GM12878 (cell line): ENCODE measurements around the gene RBMS3. TPM values are rescaled to one million over a fixed set of nuclear protein-coding genes. Genes with fewer than 3 reads are reported as not detected.

Experiments
- ATAC-seq: fragments of 200-7000 bp; cut with Tn5 transposase; 3 replicates; pipeline ENCODE4 v1.9.1; 2020; ENCODE audit warnings: mild to moderate bottlenecking, moderate library complexity
- BruUV-seq: library from RNA; stranded (reverse); fragments of 400-500 nt; replicated peaks from 2 replicates; lab custom pipeline; 2021; lab: Mats Ljungman, UMichigan
- CTCF ChIA-PET: fragments of 300-600 bp; sonication (Branson Sonifier 250); formaldehyde crosslinking; extraction: SDS; loops from one replicate; lab custom pipeline; 2021; ENCODE audit warnings: inconsistent platforms; lab: Yijun Ruan, JAX
- POLR2A ChIA-PET: fragments of 350-600 bp; formaldehyde crosslinking; extraction: SDS; loops from one replicate; lab custom pipeline; 2021; ENCODE audit warnings: inconsistent platforms; lab: Charles Lee
- RAD21 ChIA-PET: fragments of 300-600 bp; sonication (Branson Sonifier 250); formaldehyde crosslinking; loops from one replicate; lab custom pipeline; 2023; ENCODE audit warnings: antibody characterized with exemption; ENCODE audit not compliant: unreplicated experiment; lab: Charles Lee
- SMC1A ChIA-PET: fragments of 300-600 bp; sonication (Branson Sonifier 250); formaldehyde crosslinking; loops from one replicate; lab custom pipeline; 2023; ENCODE audit not compliant: unreplicated experiment, uncharacterized antibody; lab: Charles Lee
- DNase-seq: peaks from one replicate; pipeline ENCODE4 v3.0.0-alpha.2; 2011; ENCODE audit warnings: low read depth, low spot score
- FAIRE-seq: peaks from 3 replicates; lab custom pipeline; 2011; peaks lifted over from hg19 to GRCh38; lab: Jason Lieb, UNC
- H2AFZ ChIP-seq: 2 replicates; pipeline ENCODE4 v1.6.0; 2011; ENCODE audit warnings: low read depth, low read length, control low read depth; ENCODE audit not compliant: control insufficient read depth
- H3K27ac ChIP-seq: 2 replicates; pipeline ENCODE4 v1.5.1; 2011; ENCODE audit warnings: control low read depth; ENCODE audit not compliant: control insufficient read depth, insufficient read depth
- H3K27me3 ChIP-seq, 2 experiments: replicated peaks in 1 of 2; 2 replicates each; pipeline versions ENCODE4 v1.6.0 to v1.6.1; 2011; ENCODE audit warnings: low read length in 1 of 2; ENCODE audit not compliant: control insufficient read depth in 2 of 2, insufficient read depth in 2 of 2
- H3K36me3 ChIP-seq, 2 experiments: 2 replicates each; pipeline ENCODE4 v1.5.1; 2011; ENCODE audit warnings: low read length in 1 of 2; ENCODE audit not compliant: control insufficient read depth in 2 of 2, insufficient read depth in 2 of 2
- H3K4me1 ChIP-seq: 2 replicates; pipeline ENCODE4 v1.6.1; 2011; ENCODE audit warnings: mild to moderate bottlenecking, low read length, moderate library complexity, mixed read lengths; ENCODE audit not compliant: control insufficient read depth, insufficient read depth
- H3K4me2 ChIP-seq: 2 replicates; pipeline ENCODE4 v1.6.0; 2011; ENCODE audit warnings: control low read depth; ENCODE audit not compliant: control insufficient read depth, insufficient read depth
- H3K4me3 ChIP-seq: fragments of 200-600 bp; sonication (generic); 2 replicates; pipeline ENCODE4 v1.5.1; 2016
- H3K79me2 ChIP-seq: 2 replicates; pipeline ENCODE4 v1.6.0; 2011; ENCODE audit warnings: low read length; ENCODE audit not compliant: control insufficient read depth, insufficient read depth
- H3K9ac ChIP-seq: 2 replicates; pipeline ENCODE4 v1.8.0; 2011; ENCODE audit warnings: low read length, control low read depth, mixed read lengths; ENCODE audit not compliant: control insufficient read depth, insufficient read depth
- H3K9me3 ChIP-seq: replicated peaks from 3 replicates; pipeline ENCODE4 v1.5.1; 2011; ENCODE audit warnings: mild to moderate bottlenecking, low read length; ENCODE audit not compliant: control insufficient read depth, insufficient read depth
- H4K20me1 ChIP-seq: 2 replicates; pipeline ENCODE4 v1.6.0; 2011; ENCODE audit not compliant: control insufficient read depth, insufficient read depth
- ATF7 ChIP-seq: fragments of 450-650 bp; IDR thresholded peaks from 2 replicates; pipeline ENCODE4 v1.6.1; 2016; ENCODE audit warnings: low read depth, mild to moderate bottlenecking
- CBFB ChIP-seq: IDR thresholded peaks from 2 replicates; pipeline ENCODE4 v1.6.1; 2016; ENCODE audit warnings: antibody characterized with exemption, low read depth
- CHD1 ChIP-seq: IDR thresholded peaks from 2 replicates; pipeline ENCODE4 v1.6.1; 2012; ENCODE audit warnings: low read depth, low read length, improper control_type of control experiment
- CREM ChIP-seq: IDR thresholded peaks from 2 replicates; pipeline ENCODE4 v1.6.1; 2014; ENCODE audit warnings: antibody characterized with exemption, low read depth
- JUND ChIP-seq: IDR thresholded peaks from 2 replicates; pipeline ENCODE4 v1.6.1; 2012; ENCODE audit warnings: low read depth, mild to moderate bottlenecking, low read length, improper control_type of control experiment, moderate library complexity
- KDM1A ChIP-seq: fragments of 200-600 bp; sonication (generic); IDR thresholded peaks from 2 replicates; pipeline ENCODE4 v1.6.1; 2016; ENCODE audit warnings: borderline replicate concordance
- LARP7 ChIP-seq: fragments of 450-650 bp; IDR thresholded peaks from 2 replicates; pipeline ENCODE4 v1.6.1; 2017; ENCODE audit warnings: mild to moderate bottlenecking
- MEF2B ChIP-seq: fragments of 450-650 bp; IDR thresholded peaks from 2 replicates; pipeline ENCODE4 v1.6.1; 2018; ENCODE audit warnings: mild to moderate bottlenecking, moderate library complexity; ENCODE audit not compliant: partially characterized antibody, poor library complexity, severe bottlenecking
- MYB ChIP-seq: fragments of 150-350 bp; IDR thresholded peaks from 2 replicates; pipeline ENCODE4 v1.6.1; 2014; ENCODE audit warnings: mild to moderate bottlenecking, low read depth, low read length, borderline replicate concordance
- SMAD5 ChIP-seq: IDR thresholded peaks from 2 replicates; pipeline ENCODE4 v1.6.1; 2016; ENCODE audit warnings: antibody characterized with exemption, low read depth
- SP1 ChIP-seq: IDR thresholded peaks from one replicate; pipeline ENCODE4 v1.6.1; 2011; ENCODE audit warnings: low read depth, low read length
- WGBS: methylation state at CpG from one replicate; pipeline ENCODE4 v1.1.6; 2016; ENCODE audit warnings: low lambda C conversion rate; ENCODE audit not compliant: insufficient replicate concordance, insufficient coverage; ENCODE audit errors: missing lambda C conversion rate; 5-methylcytosine and 5-hydroxymethylcytosine counted together
- in situ Hi-C: fragments of 300-500 bp; cut with MboI; formaldehyde crosslinking; loops from 9 replicates; pipeline ENCODE4 v1.14.3; 2018; ENCODE audit warnings: mixed read lengths
- intact Hi-C: fragments of 100-400 bp; cut with micrococcal nuclease; formaldehyde crosslinking; loops from one replicate; pipeline ENCODE4 v1.14.2; 2022; ENCODE audit not compliant: unreplicated experiment
- polyA plus RNA-seq, 11 experiments: library from polyadenylated mRNA; depleted of rRNA in 4 of 11; unstranded in 6 of 11; stranded (reverse) in 5 of 11; fragments of >200 nt; fragmentation: Nextera tagmentation in 4 of 11; fragmentation: Illumina TruSeq in 1 of 11; extraction: Ambion mirVana in 4 of 11; extraction: Trizol in 1 of 11; gene quantifications; 1 replicate in 1 of 11; 2 replicates in 10 of 11; pipeline versions ENCODE4 v1.2.1 to v1.2.3, GENCODE V29; 2011 to 2016; ENCODE audit warnings: inconsistent platforms in 2 of 11, missing spikeins in 2 of 11, low read depth in 1 of 11
- total RNA-seq, 4 experiments: library from RNA; depleted of rRNA in 3 of 4; stranded (reverse); fragments of >200 nt in 3 of 4; fragmentation: Illumina TruSeq in 1 of 4; extraction: Trizol in 1 of 4; gene quantifications; 2 replicates each; pipeline versions ENCODE4 v1.2.1 to v1.2.3, GENCODE V29; 2013 to 2021
- TF ChIP-seq, protein P1 (sequence below): IDR thresholded peaks from 2 replicates; pipeline ENCODE4 v1.6.1; 2012; ENCODE audit warnings: low read depth, low read length, improper control_type of control experiment
- TF ChIP-seq, protein P2 (sequence below): fragments of 450-650 bp; IDR thresholded peaks from 2 replicates; pipeline ENCODE4 v1.6.1; 2016; ENCODE audit warnings: mild to moderate bottlenecking, moderate library complexity, borderline replicate concordance
- TF ChIP-seq, protein P3 (sequence below): fragments of 450-650 bp; IDR thresholded peaks from 2 replicates; pipeline ENCODE4 v1.6.1; 2017; ENCODE audit warnings: mild to moderate bottlenecking, moderate library complexity

RBMS3 gene
- total and polyA plus RNA-seq, 10 of the 15 experiments (the other 5 are each of a cell fraction or from before 2014, with no cell fraction given) = 0.79 to 4.7 (median 3.1) TPM

DNA sequence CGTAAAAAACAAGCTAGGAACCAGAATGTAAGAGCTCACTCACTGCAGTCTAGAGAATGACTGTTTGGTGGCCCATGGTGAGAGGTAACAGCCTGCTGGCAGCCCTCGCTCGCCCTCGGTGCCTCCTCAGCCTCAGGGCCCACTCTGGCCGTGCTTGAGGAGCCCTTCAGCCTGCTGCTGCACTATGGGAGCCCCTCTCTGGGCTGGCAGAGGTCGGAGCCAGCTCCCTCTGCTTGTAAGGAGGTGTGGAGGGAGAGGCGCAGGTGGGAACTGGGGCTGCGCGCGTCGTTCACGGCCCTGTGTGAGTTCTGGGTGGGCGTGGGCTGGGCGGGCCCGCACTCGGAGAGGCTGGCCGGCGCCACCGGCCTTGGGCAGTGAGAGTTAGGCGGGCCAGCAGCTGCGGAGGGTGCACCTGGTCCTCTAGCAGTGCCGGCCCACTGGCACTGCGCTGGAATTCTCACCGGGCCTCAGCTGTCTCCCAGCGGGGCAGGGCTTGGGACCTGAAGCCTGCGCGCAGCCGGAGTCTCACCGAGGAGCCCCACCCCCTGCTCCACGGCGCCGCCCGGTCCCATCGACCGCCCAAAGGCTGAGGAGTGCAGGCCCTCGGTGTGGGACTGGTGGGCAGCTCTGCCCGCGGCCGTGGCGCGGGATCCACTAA, 420.6 kb downstream of the RBMS3 start:
- H3K9me3 ChIP-seq = no peaks in the 10 kb centered on the region; the same call in 2 of the 3 replicates
- DNase-seq (no peak), ATAC-seq (no peak), FAIRE-seq (no peak)
- H3K9ac ChIP-seq = no peak overlapping the region
- TF ChIP-seq, protein P1, sequence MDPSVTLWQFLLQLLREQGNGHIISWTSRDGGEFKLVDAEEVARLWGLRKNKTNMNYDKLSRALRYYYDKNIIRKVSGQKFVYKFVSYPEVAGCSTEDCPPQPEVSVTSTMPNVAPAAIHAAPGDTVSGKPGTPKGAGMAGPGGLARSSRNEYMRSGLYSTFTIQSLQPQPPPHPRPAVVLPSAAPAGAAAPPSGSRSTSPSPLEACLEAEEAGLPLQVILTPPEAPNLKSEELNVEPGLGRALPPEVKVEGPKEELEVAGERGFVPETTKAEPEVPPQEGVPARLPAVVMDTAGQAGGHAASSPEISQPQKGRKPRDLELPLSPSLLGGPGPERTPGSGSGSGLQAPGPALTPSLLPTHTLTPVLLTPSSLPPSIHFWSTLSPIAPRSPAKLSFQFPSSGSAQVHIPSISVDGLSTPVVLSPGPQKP = no peak
- no peak for TF ChIP-seq KDM1A
- TF ChIP-seq MEF2B = no peak
- TF ChIP-seq SMAD5 = no peak
- no peak for TF ChIP-seq SP1
- no peak for TF ChIP-seq CHD1
- TF ChIP-seq CBFB = no peak
- TF ChIP-seq MYB = no peak
- TF ChIP-seq JUND = no peak
- TF ChIP-seq, protein P2, sequence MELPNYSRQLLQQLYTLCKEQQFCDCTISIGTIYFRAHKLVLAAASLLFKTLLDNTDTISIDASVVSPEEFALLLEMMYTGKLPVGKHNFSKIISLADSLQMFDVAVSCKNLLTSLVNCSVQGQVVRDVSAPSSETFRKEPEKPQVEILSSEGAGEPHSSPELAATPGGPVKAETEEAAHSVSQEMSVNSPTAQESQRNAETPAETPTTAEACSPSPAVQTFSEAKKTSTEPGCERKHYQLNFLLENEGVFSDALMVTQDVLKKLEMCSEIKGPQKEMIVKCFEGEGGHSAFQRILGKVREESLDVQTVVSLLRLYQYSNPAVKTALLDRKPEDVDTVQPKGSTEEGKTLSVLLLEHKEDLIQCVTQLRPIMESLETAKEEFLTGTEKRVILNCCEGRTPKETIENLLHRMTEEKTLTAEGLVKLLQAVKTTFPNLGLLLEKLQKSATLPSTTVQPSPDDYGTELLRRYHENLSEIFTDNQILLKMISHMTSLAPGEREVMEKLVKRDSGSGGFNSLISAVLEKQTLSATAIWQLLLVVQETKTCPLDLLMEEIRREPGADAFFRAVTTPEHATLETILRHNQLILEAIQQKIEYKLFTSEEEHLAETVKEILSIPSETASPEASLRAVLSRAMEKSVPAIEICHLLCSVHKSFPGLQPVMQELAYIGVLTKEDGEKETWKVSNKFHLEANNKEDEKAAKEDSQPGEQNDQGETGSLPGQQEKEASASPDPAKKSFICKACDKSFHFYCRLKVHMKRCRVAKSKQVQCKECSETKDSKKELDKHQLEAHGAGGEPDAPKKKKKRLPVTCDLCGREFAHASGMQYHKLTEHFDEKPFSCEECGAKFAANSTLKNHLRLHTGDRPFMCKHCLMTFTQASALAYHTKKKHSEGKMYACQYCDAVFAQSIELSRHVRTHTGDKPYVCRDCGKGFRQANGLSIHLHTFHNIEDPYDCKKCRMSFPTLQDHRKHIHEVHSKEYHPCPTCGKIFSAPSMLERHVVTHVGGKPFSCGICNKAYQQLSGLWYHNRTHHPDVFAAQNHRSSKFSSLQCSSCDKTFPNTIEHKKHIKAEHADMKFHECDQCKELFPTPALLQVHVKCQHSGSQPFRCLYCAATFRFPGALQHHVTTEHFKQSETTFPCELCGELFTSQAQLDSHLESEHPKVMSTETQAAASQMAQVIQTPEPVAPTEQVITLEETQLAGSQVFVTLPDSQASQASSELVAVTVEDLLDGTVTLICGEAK = no peak
- no peak for TF ChIP-seq CREM
- no peak for TF ChIP-seq LARP7
- TF ChIP-seq, protein P3, sequence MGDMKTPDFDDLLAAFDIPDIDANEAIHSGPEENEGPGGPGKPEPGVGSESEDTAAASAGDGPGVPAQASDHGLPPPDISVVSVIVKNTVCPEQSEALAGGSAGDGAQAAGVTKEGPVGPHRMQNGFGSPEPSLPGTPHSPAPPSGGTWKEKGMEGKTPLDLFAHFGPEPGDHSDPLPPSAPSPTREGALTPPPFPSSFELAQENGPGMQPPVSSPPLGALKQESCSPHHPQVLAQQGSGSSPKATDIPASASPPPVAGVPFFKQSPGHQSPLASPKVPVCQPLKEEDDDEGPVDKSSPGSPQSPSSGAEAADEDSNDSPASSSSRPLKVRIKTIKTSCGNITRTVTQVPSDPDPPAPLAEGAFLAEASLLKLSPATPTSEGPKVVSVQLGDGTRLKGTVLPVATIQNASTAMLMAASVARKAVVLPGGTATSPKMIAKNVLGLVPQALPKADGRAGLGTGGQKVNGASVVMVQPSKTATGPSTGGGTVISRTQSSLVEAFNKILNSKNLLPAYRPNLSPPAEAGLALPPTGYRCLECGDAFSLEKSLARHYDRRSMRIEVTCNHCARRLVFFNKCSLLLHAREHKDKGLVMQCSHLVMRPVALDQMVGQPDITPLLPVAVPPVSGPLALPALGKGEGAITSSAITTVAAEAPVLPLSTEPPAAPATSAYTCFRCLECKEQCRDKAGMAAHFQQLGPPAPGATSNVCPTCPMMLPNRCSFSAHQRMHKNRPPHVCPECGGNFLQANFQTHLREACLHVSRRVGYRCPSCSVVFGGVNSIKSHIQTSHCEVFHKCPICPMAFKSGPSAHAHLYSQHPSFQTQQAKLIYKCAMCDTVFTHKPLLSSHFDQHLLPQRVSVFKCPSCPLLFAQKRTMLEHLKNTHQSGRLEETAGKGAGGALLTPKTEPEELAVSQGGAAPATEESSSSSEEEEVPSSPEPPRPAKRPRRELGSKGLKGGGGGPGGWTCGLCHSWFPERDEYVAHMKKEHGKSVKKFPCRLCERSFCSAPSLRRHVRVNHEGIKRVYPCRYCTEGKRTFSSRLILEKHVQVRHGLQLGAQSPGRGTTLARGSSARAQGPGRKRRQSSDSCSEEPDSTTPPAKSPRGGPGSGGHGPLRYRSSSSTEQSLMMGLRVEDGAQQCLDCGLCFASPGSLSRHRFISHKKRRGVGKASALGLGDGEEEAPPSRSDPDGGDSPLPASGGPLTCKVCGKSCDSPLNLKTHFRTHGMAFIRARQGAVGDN = no peak
- TF ChIP-seq ATF7 = no peak
- no peak overlapping the region for H3K27ac ChIP-seq
- no peaks in the 10 kb centered on the region for H3K27me3 ChIP-seq
- ChIA-PET POLR2A (no interaction called here), RAD21 (no interaction called here), SMC1A (interaction anchor here (1.0 kb wide), 1 partner anchor 182 kb away, joined by 4 read pairs; no protein-coding TSS in a partner anchor), CTCF (interaction anchor here (1.0 to 1.1 kb wide), 2 partner anchors 33 to 179 kb away, joined by 3 read pairs; no protein-coding TSS in a partner anchor)
- H3K36me3 ChIP-seq = no peaks in the 10 kb centered on the region
- H4K20me1 ChIP-seq = no peaks in the 10 kb centered on the region
- H3K4me3 ChIP-seq = no peak overlapping the region
- H3K4me2 ChIP-seq = no peak overlapping the region
- intact Hi-C loops = no loop called here
- in situ Hi-C loops = no loop called here
- 67% methylated on average over 34 of the region's 41 CpGs for WGBS
- no peaks in the 10 kb centered on the region for H3K4me1 ChIP-seq
- H3K79me2 ChIP-seq = no peaks in the 10 kb centered on the region
- H2AFZ ChIP-seq = no peak overlapping the region
- BruUV-seq = no TSS peak
